ENCODE data around the gene ABHD17A. TPM values are rescaled to one million over a fixed set of nuclear protein-coding genes. Genes with fewer than 3 reads are reported as not detected.

ABHD17A gene
- total and polyA plus RNA-seq, 9 of the 15 experiments (the other 6 are each of a cell fraction or from before 2014, with no cell fraction given), result 0.04 to 135 (median 21.8) TPM; not detected in 1

DNA sequence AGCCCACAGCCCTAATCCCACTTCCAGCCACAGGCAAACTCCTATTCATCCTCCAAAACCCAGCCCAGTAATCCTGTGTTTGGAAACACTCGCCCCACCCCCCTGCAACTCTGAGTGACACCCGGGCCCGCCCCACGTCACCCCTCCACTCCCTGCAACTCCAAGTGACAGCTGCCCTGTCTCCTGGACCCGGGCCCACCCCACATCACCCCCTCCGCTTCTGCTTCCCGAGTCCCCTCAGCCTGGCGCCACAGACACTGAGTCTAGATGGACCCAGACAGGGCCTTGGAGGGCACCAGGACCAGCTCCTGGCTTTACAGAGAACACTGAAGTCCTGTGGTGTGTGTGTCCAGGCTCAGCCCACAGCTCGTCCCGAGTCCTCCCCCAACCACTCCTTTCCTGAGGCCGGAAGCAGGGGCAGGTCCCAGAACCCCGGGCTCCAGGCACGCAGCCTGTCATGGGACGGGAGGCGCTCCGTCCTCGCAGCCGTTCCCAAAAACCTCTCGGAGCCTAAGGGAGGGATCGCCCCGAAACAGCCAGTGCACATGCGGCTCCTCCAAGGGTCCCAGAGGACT lies 44.7 kb downstream of the ABHD17A start (continued):
- TF ChIP-seq ZNF561 (CRISPR knock-in tag; conservative IDR thresholded peaks at IDR 0.05) (no peak), PCBP1 (IDR thresholded peaks at IDR 0.05; ENCODE audit: low read depth, low read length, poor library complexity, severe bottlenecking) (no peak), IFI16 (CRISPR knock-in tag; IDR thresholded peaks at IDR 0.05) (no peak), NFATC3 (IDR thresholded peaks at IDR 0.05) (no peak), ZNF347 (CRISPR knock-in tag; IDR thresholded peaks at IDR 0.05; ENCODE audit: low read depth) (no peak), PHF21A (IDR thresholded peaks at IDR 0.05; ENCODE audit: borderline replicate concordance, low read depth) (no peak), ZNF175 (CRISPR knock-in tag; IDR thresholded peaks at IDR 0.05; ENCODE audit: low read depth) (no peak), GATAD2A (IDR thresholded peaks at IDR 0.05) (no peak), HNRNPL (IDR thresholded peaks at IDR 0.05; ENCODE audit: low read depth, low read length) (no peak), GABPA (tag; conservative IDR thresholded peaks at IDR 0.05; ENCODE audit: low read depth) (peak; percentile 43; the same call in 1 of the 2 replicates), IRF2 (CRISPR knock-in tag; IDR thresholded peaks at IDR 0.05) (no peak), HNRNPH1 (optimal IDR thresholded peaks at IDR 0.05; ENCODE audit: low read depth, low read length) (no peak), FOXK2 (conservative IDR thresholded peaks at IDR 0.05 in 1 of 2, IDR thresholded peaks at IDR 0.05 in 1 of 2; ENCODE audit: low read depth in 2 of 2) (no peak)
- TF ChIP-seq, protein P1, sequence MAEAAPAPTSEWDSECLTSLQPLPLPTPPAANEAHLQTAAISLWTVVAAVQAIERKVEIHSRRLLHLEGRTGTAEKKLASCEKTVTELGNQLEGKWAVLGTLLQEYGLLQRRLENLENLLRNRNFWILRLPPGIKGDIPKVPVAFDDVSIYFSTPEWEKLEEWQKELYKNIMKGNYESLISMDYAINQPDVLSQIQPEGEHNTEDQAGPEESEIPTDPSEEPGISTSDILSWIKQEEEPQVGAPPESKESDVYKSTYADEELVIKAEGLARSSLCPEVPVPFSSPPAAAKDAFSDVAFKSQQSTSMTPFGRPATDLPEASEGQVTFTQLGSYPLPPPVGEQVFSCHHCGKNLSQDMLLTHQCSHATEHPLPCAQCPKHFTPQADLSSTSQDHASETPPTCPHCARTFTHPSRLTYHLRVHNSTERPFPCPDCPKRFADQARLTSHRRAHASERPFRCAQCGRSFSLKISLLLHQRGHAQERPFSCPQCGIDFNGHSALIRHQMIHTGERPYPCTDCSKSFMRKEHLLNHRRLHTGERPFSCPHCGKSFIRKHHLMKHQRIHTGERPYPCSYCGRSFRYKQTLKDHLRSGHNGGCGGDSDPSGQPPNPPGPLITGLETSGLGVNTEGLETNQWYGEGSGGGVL (CRISPR knock-in tag; IDR thresholded peaks at IDR 0.05), result no peak
- TF ChIP-seq, protein P2, sequence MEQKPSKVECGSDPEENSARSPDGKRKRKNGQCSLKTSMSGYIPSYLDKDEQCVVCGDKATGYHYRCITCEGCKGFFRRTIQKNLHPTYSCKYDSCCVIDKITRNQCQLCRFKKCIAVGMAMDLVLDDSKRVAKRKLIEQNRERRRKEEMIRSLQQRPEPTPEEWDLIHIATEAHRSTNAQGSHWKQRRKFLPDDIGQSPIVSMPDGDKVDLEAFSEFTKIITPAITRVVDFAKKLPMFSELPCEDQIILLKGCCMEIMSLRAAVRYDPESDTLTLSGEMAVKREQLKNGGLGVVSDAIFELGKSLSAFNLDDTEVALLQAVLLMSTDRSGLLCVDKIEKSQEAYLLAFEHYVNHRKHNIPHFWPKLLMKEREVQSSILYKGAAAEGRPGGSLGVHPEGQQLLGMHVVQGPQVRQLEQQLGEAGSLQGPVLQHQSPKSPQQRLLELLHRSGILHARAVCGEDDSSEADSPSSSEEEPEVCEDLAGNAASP (IDR thresholded peaks at IDR 0.05), result no peak
- TF ChIP-seq, protein P3, sequence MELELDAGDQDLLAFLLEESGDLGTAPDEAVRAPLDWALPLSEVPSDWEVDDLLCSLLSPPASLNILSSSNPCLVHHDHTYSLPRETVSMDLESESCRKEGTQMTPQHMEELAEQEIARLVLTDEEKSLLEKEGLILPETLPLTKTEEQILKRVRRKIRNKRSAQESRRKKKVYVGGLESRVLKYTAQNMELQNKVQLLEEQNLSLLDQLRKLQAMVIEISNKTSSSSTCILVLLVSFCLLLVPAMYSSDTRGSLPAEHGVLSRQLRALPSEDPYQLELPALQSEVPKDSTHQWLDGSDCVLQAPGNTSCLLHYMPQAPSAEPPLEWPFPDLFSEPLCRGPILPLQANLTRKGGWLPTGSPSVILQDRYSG (tag; conservative IDR thresholded peaks at IDR 0.05; ENCODE audit: low read depth), result no peak

Measured in K562 (cell line).